ENCODE measurements around the gene DBNDD2.

DBNDD2 gene

GRCh38 chr20:45407783-45408645 lies at the start of gene DBNDD2:
DBNDD2 (plus strand) TSS chr20:45408289; CDS start chr20:45408468, 179 bp downstream.
- Mint-ChIP-seq H3K27me3 (peaks cover 2% of the 10 kb centered on the region), H3K27ac (peak within 1 kb of the TSS; percentile 5), H3K4me3 (peak within 1 kb of the TSS; percentile 83), H3K4me1 (peaks cover 14% of the 10 kb centered on the region), H3K36me3 (peaks cover 8% of the 10 kb centered on the region), H3K9me3 (no peaks in the 10 kb centered on the region)
- DNase-seq (ENCODE audit: low spot score in 2 of 2), result no peak
- peak; percentile 18 for ATAC-seq (ENCODE audit: low read depth)

- Mint-ChIP-seq H3K27me3 (no peaks in the 10 kb centered on the region), H3K4me3 (no peak overlapping the region), H3K9me3 (no peaks in the 10 kb centered on the region), H3K27ac (no peak overlapping the region), H3K4me1 (peaks cover 6% of the 10 kb centered on the region), H3K36me3 (no peaks in the 10 kb centered on the region)
- DNase-seq (ENCODE audit: low spot score in 2 of 2) (no peak), ATAC-seq (ENCODE audit: low read depth) (no peak)
Observed at GRCh38 chr20:45359069-45359405, 49.1 kb upstream of the DBNDD2 start.

- Mint-ChIP-seq H3K4me3 (no peak overlapping the region), H3K27me3 (no peaks in the 10 kb centered on the region), H3K9me3 (no peaks in the 10 kb centered on the region), H3K27ac (no peak overlapping the region), H3K4me1 (peaks cover 8% of the 10 kb centered on the region), H3K36me3 (no peaks in the 10 kb centered on the region)
- DNase-seq (ENCODE audit: low spot score in 2 of 2) (no peak), ATAC-seq (ENCODE audit: low read depth) (no peak)
Observed at GRCh38 chr20:45359406-45360148, 48.5 kb upstream of the DBNDD2 start.

- DNase-seq (ENCODE audit: low spot score in 2 of 2), result no peak
- no peaks in the 10 kb centered on the region for H3K27me3 Mint-ChIP-seq
- H3K9me3 Mint-ChIP-seq, result no peaks in the 10 kb centered on the region
- H3K36me3 Mint-ChIP-seq, result peaks cover 7% of the 10 kb centered on the region
- no peak for ATAC-seq (ENCODE audit: low read depth)
- H3K27ac Mint-ChIP-seq, result no peak overlapping the region
- H3K4me3 Mint-ChIP-seq, result no peak overlapping the region
- H3K4me1 Mint-ChIP-seq, result peaks cover 22% of the 10 kb centered on the region
Observed at GRCh38 chr20:45361793-45362192, 46.3 kb upstream of the DBNDD2 start.

- Mint-ChIP-seq H3K27ac (peak within 1 kb of the TSS; percentile 95), H3K27me3 (no peaks in the 10 kb centered on the region), H3K4me3 (peak within 1 kb of the TSS; percentile 97), H3K9me3 (no peaks in the 10 kb centered on the region), H3K4me1 (peaks cover 32% of the 10 kb centered on the region), H3K36me3 (peaks cover 9% of the 10 kb centered on the region)
- ATAC-seq (ENCODE audit: low read depth) (peak; percentile 86), DNase-seq (ENCODE audit: low spot score in 2 of 2) (peak; percentile 94 to 98)
Observed at GRCh38 chr20:45362804-45363610, 45.1 kb upstream of the DBNDD2 start, which contains the start of gene SYS1. SYS1 (plus strand) TSS chr20:45363156; CDS start chr20:45363532, 376 bp downstream.

GRCh38 chr20:45363611-45364492 lies 44.2 kb upstream of the DBNDD2 start:
- H3K36me3 Mint-ChIP-seq, result peaks cover 9% of the 10 kb centered on the region
- no peaks in the 10 kb centered on the region for H3K9me3 Mint-ChIP-seq
- no peak for ATAC-seq (ENCODE audit: low read depth)
- H3K4me3 Mint-ChIP-seq, result peak overlapping the region; percentile 97
- H3K27me3 Mint-ChIP-seq, result no peaks in the 10 kb centered on the region
- peak overlapping the region; percentile 95 for H3K27ac Mint-ChIP-seq
- peaks cover 40% of the 10 kb centered on the region for H3K4me1 Mint-ChIP-seq
- DNase-seq (ENCODE audit: low spot score in 2 of 2), result no peak

- Mint-ChIP-seq H3K9me3 (no peaks in the 10 kb centered on the region), H3K36me3 (peaks cover 9% of the 10 kb centered on the region), H3K4me1 (peaks cover 44% of the 10 kb centered on the region), H3K4me3 (no peak overlapping the region), H3K27ac (no peak overlapping the region), H3K27me3 (no peaks in the 10 kb centered on the region)
- no peak for DNase-seq (ENCODE audit: low spot score in 2 of 2)
- no peak for ATAC-seq (ENCODE audit: low read depth)
Observed at GRCh38 chr20:45365444-45365970, 42.6 kb upstream of the DBNDD2 start.

GRCh38 chr20:45366192-45366591 lies 41.9 kb upstream of the DBNDD2 start:
- no peak for ATAC-seq (ENCODE audit: low read depth)
- no peaks in the 10 kb centered on the region for H3K9me3 Mint-ChIP-seq
- H3K4me1 Mint-ChIP-seq, result peaks cover 50% of the 10 kb centered on the region
- no peaks in the 10 kb centered on the region for H3K27me3 Mint-ChIP-seq
- H3K36me3 Mint-ChIP-seq, result peaks cover 11% of the 10 kb centered on the region
- no peak overlapping the region for H3K4me3 Mint-ChIP-seq
- no peak overlapping the region for H3K27ac Mint-ChIP-seq
- DNase-seq (ENCODE audit: low spot score in 2 of 2), result no peak

GRCh38 chr20:45366631-45367030 lies 41.5 kb upstream of the DBNDD2 start:
- H3K4me3 Mint-ChIP-seq, result no peak overlapping the region
- H3K27me3 Mint-ChIP-seq, result no peaks in the 10 kb centered on the region
- ATAC-seq (ENCODE audit: low read depth) (no peak), DNase-seq (ENCODE audit: low spot score in 2 of 2) (no peak)
- peaks cover 52% of the 10 kb centered on the region for H3K4me1 Mint-ChIP-seq
- H3K36me3 Mint-ChIP-seq, result peaks cover 11% of the 10 kb centered on the region
- H3K27ac Mint-ChIP-seq, result peak overlapping the region; percentile 88
- no peaks in the 10 kb centered on the region for H3K9me3 Mint-ChIP-seq

GRCh38 chr20:45367126-45367525 lies 41.0 kb upstream of the DBNDD2 start:
- no peak overlapping the region for H3K4me3 Mint-ChIP-seq
- no peaks in the 10 kb centered on the region for H3K27me3 Mint-ChIP-seq
- H3K9me3 Mint-ChIP-seq, result no peaks in the 10 kb centered on the region
- peaks cover 52% of the 10 kb centered on the region for H3K4me1 Mint-ChIP-seq
- peaks cover 11% of the 10 kb centered on the region for H3K36me3 Mint-ChIP-seq
- ATAC-seq (ENCODE audit: low read depth), result no peak
- peak overlapping the region; percentile 88 for H3K27ac Mint-ChIP-seq
- peak in 1 of 2 donors; percentile 9 for DNase-seq (ENCODE audit: low spot score in 2 of 2)

GRCh38 chr20:45368221-45368980 lies 39.7 kb upstream of the DBNDD2 start:
- ATAC-seq (ENCODE audit: low read depth) (peak; percentile 91), DNase-seq (ENCODE audit: low spot score in 2 of 2) (peak; percentile 49 to 83)
- Mint-ChIP-seq H3K27me3 (peaks cover 2% of the 10 kb centered on the region), H3K9me3 (no peaks in the 10 kb centered on the region), H3K36me3 (peaks cover 11% of the 10 kb centered on the region), H3K4me1 (peaks cover 53% of the 10 kb centered on the region), H3K4me3 (peak overlapping the region; percentile 65), H3K27ac (peak overlapping the region; percentile 88)

GRCh38 chr20:45370571-45371160 lies 37.4 kb upstream of the DBNDD2 start:
- H3K27ac Mint-ChIP-seq, result no peak overlapping the region
- no peak overlapping the region for H3K4me3 Mint-ChIP-seq
- DNase-seq (ENCODE audit: low spot score in 2 of 2) (peak in 1 of 2 donors; percentile 9), ATAC-seq (ENCODE audit: low read depth) (no peak)
- H3K4me1 Mint-ChIP-seq, result peaks cover 43% of the 10 kb centered on the region
- peaks cover 10% of the 10 kb centered on the region for H3K36me3 Mint-ChIP-seq
- H3K27me3 Mint-ChIP-seq, result peaks cover 2% of the 10 kb centered on the region
- H3K9me3 Mint-ChIP-seq, result no peaks in the 10 kb centered on the region
